GM18499 (cell line): ENCODE measurements around the gene ALDH6A1.
A peak's percentile ranks its signal among the peaks of the same experiment; 100 is the strongest.
"Not testable (repeated sequence)": the region's sequence is repeated elsewhere in the genome, so short reads cannot be mapped to it uniquely, and the experiment has no call there.

Experiments used
- ATAC-seq: cut with Tn5 transposase; IDR thresholded peaks from one replicate; pipeline ENCODE4 v1.9.1; 2021; ENCODE audit warnings: moderate number of reproducible peaks; ENCODE audit not compliant: insufficient read depth, unreplicated experiment

ALDH6A1 gene

GRCh38 chr14:74084277-74085046 lies at the start of gene ALDH6A1, which contains the start of gene LIN52:
TSS of gene ALDH6A1 (minus strand) at chr14:74084453. CDS start at chr14:74084394, 59 bp downstream.
TSS of gene LIN52 (plus strand) at chr14:74084956. CDS start at chr14:74084975, 19 bp downstream.
- peak; percentile 82 for ATAC-seq

DNA sequence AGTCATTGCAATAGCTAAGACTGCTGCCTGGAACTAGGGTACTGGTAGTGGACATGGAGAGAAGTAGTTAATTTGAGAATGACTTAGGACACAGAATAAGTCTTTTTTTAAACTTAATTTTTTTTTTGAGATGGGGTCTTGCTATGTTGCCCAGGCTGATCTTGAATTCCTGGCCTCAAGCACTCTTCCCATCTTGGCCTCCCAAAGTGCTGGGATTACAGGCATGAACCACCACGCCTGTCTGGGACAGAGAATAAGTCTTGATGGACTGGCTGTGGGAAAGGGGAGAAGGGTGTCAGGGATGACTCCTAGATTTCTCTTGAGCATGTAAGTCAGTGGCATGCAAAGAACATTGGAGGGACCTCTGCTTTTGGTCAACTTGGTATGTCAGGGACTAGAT lies 43.4 kb upstream of the ALDH6A1 start:
- ATAC-seq, result no peak

- no peak for ATAC-seq
Observed at GRCh38 chr14:74126315-74127013, 42.2 kb upstream of the ALDH6A1 start.

- ATAC-seq, result not testable (repeated sequence)
Observed at GRCh38 chr14:74125487-74125886, 41.2 kb upstream of the ALDH6A1 start.

- ATAC-seq, result not testable (repeated sequence)
Observed at GRCh38 chr14:74111395-74112216, 27.4 kb upstream of the ALDH6A1 start.

DNA sequence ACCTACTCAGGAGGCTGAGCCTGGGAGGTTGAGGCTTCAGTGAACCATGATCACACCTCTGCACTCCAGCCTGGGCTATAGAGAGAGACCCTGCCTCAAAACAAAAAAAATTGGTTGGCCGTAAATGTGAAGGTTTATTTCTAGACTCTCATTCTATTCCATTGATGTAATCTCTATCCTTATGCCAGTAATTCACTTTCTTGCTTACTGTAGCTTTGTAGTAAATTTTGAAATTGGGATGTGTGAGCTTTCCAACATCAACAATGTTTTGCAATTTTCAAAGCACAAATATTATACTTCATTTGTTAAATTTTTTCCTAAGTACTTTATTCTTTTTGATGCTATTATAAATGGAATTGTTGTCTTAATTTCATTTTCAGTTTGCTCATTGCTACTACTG lies 25.1 kb upstream of the ALDH6A1 start:
- no peak for ATAC-seq

- ATAC-seq, result no peak
Observed at GRCh38 chr14:74105381-74105780, 21.1 kb upstream of the ALDH6A1 start.

DNA sequence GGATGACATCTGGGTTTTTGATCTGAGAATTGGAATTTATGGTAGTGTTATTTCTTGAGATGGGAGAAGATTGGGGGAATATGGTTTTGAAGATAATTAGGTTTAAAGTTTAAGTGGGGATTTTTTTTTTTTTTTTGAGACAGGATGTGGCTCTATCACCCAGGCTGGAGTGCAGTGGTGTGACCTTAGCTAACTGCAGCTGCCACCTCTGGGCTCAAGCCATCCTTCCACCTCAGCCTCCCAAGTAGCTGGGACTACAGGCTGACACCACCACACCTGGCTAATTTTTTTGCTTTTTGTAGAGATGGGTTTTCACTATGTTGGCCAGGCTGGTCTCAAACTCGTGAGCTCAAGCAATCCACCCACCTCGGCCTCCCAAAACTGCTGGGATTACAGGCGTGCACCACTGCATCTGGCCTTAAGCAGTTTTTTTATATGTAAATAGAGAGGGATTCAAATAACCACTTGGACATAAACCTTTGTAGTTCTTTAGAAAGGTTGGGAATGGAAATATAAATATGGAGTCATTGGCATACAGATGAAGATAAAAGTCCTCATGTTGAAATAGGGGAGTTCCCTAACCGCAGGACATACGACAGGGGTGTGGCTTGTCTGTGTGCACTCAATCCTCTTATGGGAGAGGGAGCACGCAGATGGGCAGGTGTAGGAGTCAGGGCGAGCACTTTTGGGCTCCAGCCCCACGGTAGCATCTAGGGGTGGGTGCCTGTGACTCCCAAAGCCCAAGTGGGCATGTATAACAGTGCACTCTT lies 5.2 kb upstream of the ALDH6A1 start:
- no peak for ATAC-seq

DNA sequence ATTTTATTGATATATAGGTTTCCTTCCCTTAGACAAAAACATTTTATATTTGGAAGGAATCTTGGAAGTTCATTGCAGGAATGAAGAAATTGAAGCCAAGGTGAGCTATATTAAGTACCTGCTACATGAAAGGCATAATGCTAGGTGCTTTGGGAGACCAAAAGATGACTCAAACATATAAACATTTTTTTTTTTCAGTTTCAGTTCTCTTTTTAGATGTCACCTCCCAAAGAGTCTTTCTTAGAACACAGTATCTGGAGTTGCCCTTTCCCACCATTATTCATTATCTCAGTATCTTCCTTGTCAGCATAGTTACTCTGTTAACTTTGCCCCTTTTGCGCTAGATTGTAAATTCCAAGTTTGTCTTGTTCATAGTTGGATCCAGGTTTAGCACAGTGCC lies 1.6 kb upstream of the ALDH6A1 start:
- ATAC-seq, result no peak

DNA sequence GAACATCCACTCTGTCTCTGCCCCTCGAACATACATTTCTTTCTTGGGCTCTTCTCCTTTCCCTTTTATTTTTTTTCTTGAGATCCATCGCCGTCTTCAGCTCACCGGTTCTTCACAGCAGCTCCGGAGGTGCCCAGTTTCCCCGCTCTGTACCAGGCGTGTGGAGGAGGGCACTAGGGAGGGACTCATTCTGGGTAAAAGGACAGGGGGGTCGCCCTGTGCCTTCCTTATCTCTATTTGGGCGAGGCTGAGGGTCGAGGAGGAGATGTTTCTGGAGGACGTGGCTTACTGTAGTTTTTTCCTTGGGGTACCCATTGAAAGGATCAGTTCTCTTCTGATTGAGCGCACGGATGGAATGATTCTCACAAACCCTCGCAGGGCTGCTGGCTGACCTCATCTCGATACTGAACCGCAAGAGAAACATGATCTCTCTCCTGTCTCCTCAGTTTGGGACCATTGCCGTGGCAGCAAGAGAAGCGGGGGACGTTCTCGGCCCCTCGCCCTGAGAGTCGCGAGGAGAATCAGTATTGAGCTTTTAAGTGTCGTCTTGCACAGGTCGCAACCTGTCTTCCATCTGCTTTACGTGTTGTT lies 889 bp upstream of the ALDH6A1 start:
- no peak for ATAC-seq

DNA sequence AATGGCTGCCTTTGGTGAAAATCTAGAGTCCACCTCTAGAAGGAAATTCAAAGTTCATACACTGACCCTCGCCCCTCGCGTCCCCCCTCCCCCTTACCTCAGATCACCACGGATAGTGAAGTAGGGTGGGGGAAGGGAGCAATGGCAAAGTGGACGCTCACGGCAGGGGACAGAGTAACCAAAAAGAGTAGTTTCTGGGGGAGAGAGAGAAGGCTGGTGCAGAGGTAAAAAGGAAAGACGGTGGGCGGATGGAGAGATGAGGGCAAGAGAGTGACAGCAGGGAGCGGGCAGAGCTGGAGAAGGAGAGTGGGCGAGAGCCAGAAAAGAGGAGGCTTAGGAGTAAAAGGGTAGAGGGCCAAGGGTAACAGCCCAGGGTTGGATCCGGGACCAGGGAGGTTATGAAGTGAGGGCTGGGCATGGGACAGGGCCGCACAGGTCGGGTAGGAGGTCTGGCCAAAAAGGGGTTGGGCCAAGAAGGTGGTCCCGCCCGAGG lies 423 bp downstream of the ALDH6A1 start:
- ATAC-seq, result peak; percentile 1

GRCh38 chr14:74083161-74083560 lies 1.1 kb downstream of the ALDH6A1 start:
- ATAC-seq, result no peak

- no peak for ATAC-seq
Observed at GRCh38 chr14:74081491-74081890, 2.8 kb downstream of the ALDH6A1 start.

DNA sequence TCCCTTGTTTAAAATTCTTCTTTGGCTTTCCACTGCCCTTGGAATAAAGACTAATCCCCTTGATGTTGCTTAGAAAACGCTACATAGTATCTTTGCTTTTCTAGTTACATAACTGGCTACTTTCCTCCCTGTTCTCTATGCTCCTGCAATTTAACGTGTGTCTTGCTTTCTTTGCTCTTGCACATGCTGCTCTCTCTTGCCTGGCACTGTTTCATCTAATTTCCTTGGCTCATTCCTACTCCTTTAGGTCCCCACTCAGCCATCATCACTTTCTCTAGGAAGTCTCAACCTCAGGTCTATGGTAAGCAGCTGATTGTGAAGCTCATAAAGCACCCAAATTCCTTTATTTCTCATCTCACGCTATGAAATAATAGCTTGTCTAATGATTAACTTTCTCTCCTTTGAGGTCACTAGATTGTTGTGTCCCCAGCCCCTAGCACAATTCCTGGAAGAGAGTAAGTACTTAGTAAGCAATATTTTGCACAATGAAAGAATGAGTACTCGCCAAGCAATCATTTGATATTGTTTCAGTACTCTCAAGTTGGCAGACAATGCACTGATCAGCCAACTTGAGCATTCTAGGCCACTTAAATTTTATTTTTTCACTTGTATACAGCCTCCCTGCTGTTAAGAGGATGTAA lies 3.3 kb downstream of the ALDH6A1 start:
- ATAC-seq, result no peak

DNA sequence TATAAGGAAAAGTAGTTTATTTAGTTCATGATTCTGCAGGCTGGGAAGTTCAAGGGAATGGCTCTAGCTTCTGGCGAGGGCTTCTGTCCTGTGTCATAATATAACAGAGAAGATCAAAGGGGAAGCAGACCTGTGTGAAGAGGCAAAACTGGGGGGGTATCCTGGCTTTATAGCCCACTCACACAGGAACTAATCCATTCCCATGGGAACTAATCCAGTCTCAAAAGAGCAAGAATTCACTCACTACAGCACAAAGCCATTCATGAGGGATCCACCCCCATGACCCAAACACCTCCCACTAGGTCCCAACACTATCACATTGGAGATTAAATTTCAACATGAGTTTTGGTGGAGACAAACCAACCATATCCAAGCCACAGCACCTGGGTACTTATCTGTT lies 6.9 kb downstream of the ALDH6A1 start:
- ATAC-seq, result no peak

DNA sequence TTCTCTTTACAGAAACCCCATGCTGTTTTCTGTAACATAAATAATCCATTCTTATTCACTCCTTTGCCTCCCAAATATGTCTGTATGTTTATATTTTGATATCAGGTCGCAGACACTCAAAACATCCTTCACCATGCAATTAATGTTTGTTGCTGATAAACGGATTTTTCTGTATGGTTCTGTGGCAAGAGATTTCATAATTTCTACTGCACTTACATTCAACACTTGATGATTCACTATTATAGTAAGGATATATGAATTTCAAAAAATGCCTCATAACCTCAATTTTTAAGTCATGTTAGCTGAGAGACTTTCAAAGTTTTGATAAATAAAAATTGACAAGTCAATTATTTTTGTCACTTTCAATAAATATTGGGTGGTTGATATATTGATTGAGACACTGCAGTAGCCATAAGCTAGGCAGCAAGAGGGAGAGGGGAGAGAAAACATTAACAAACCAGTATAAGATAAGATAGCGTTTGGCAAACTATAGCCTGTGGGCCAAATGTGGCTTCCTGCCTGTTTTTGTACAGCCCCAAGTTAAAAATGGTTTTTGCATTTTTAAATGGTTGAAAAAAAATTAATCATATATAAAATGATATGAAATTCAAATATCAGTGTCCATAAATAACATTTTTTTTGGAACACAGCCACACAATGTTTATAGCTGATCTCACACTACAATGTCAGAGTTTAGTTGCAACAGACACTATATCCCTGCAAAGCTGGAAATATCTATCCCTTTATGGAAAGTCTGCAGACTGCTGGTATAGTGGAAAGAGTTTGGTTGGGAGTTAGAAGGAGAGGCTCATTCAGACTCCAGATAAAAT lies 18.3 kb downstream of the ALDH6A1 start:
- ATAC-seq, result no peak

GRCh38 chr14:74064883-74065282 lies 19.4 kb downstream of the ALDH6A1 start:
- no peak for ATAC-seq

GRCh38 chr14:74064426-74064825 lies 19.8 kb downstream of the ALDH6A1 start:
- no peak for ATAC-seq
